GM12878 (cell line): ENCODE measurements around the gene CACNA2D1. TPM values are rescaled to one million over a fixed set of nuclear protein-coding genes. Genes with fewer than 3 reads are reported as not detected.

Experiments used
- BHLHE40 ChIP-seq, 2 experiments: fragments of 450-650 bp in 1 of 2; IDR thresholded peaks; 2 replicates each; pipeline ENCODE4 v1.6.1; 2011 to 2017; ENCODE audit warnings: low read depth in 2 of 2, borderline replicate concordance in 1 of 2, improper control_type of control experiment in 1 of 2, low read length in 1 of 2, mild to moderate bottlenecking in 1 of 2
- CHD2 ChIP-seq: IDR thresholded peaks from 2 replicates; pipeline ENCODE4 v1.6.1; 2011; ENCODE audit warnings: low read depth, low read length, improper control_type of control experiment, borderline replicate concordance
- CHD4 ChIP-seq: fragments of 200-600 bp; sonication (generic); IDR thresholded peaks from 2 replicates; pipeline ENCODE4 v1.6.1; 2016; ENCODE audit warnings: mild to moderate bottlenecking
- EP300 ChIP-seq, 2 experiments: fragments of 150-350 bp in 1 of 2; IDR thresholded peaks; 2 replicates each; pipeline ENCODE4 v1.6.1; 2011 to 2012; ENCODE audit warnings: low read depth in 2 of 2, low read length in 2 of 2, borderline replicate concordance in 1 of 2, improper control_type of control experiment in 1 of 2, inconsistent platforms in 1 of 2; ENCODE audit not compliant: control insufficient read depth in 1 of 2
- IKZF1 ChIP-seq: fragments of 450-650 bp; conservative IDR thresholded peaks from 2 replicates; pipeline ENCODE4 v1.6.1; 2017; ENCODE audit warnings: antibody characterized with exemption, mild to moderate bottlenecking
- IRF3 ChIP-seq: fragments of 450-650 bp; IDR thresholded peaks from 2 replicates; pipeline ENCODE4 v1.6.1; 2014; ENCODE audit warnings: mild to moderate bottlenecking
- MTA2 ChIP-seq: fragments of 450-650 bp; IDR thresholded peaks from 2 replicates; pipeline ENCODE4 v1.6.1; 2016; ENCODE audit warnings: low read depth, mild to moderate bottlenecking, moderate library complexity
- NR2C2 ChIP-seq: IDR thresholded peaks from 2 replicates; pipeline ENCODE4 v1.6.1; 2011; ENCODE audit warnings: borderline replicate concordance, low read depth; ENCODE audit not compliant: control insufficient read depth, insufficient read length
- RUNX3 ChIP-seq: IDR thresholded peaks from 2 replicates; pipeline ENCODE4 v1.6.1; 2012; ENCODE audit warnings: low read length, inconsistent platforms
- SUZ12 ChIP-seq: fragments of 200-600 bp; sonication (generic); IDR thresholded peaks from one replicate; pipeline ENCODE4 v1.6.1; 2018; ENCODE audit warnings: antibody characterized with exemption, mild to moderate bottlenecking; ENCODE audit not compliant: unreplicated experiment
- YBX1 ChIP-seq: fragments of 450-650 bp; IDR thresholded peaks from 2 replicates; pipeline ENCODE4 v1.6.1; 2016; ENCODE audit warnings: antibody characterized with exemption
- polyA plus RNA-seq, 11 experiments: library from polyadenylated mRNA; depleted of rRNA in 4 of 11; unstranded in 6 of 11; stranded (reverse) in 5 of 11; fragments of >200 nt; fragmentation: Nextera tagmentation in 4 of 11; fragmentation: Illumina TruSeq in 1 of 11; extraction: Ambion mirVana in 4 of 11; extraction: Trizol in 1 of 11; gene quantifications; 1 replicate in 1 of 11; 2 replicates in 10 of 11; pipeline versions ENCODE4 v1.2.1 to v1.2.3, GENCODE V29; 2011 to 2016; ENCODE audit warnings: inconsistent platforms in 2 of 11, missing spikeins in 2 of 11, low read depth in 1 of 11
- total RNA-seq, 4 experiments: library from RNA; depleted of rRNA in 3 of 4; stranded (reverse); fragments of >200 nt in 3 of 4; fragmentation: Illumina TruSeq in 1 of 4; extraction: Trizol in 1 of 4; gene quantifications; 2 replicates each; pipeline versions ENCODE4 v1.2.1 to v1.2.3, GENCODE V29; 2013 to 2021
- TF ChIP-seq, protein P1 (sequence below): IDR thresholded peaks from 2 replicates; pipeline ENCODE4 v1.6.1; 2012; ENCODE audit warnings: low read depth, low read length, improper control_type of control experiment

The CACNA2D1 gene
- total and polyA plus RNA-seq, 10 of the 15 experiments (the other 5 are each of a cell fraction or from before 2014, with no cell fraction given): 0.14 to 14.8 (median 0.97) TPM

GRCh38 chr7:82049891-82050533 lies 393.6 kb downstream of the CACNA2D1 start (continued):
- no peak for TF ChIP-seq CHD4
- TF ChIP-seq CHD2: no peak
- no peak; the same call in 1 of the 2 replicates for TF ChIP-seq RUNX3
- peak; percentile 66 for TF ChIP-seq IKZF1
- peak; percentile 57; the same call in 1 of the 2 replicates for TF ChIP-seq MTA2
- TF ChIP-seq IRF3: no peak
- no peak for TF ChIP-seq NR2C2
- TF ChIP-seq, protein P1, sequence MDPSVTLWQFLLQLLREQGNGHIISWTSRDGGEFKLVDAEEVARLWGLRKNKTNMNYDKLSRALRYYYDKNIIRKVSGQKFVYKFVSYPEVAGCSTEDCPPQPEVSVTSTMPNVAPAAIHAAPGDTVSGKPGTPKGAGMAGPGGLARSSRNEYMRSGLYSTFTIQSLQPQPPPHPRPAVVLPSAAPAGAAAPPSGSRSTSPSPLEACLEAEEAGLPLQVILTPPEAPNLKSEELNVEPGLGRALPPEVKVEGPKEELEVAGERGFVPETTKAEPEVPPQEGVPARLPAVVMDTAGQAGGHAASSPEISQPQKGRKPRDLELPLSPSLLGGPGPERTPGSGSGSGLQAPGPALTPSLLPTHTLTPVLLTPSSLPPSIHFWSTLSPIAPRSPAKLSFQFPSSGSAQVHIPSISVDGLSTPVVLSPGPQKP: no peak
- peak in 1 of 2 experiments; percentile 8; a peak in 1 of 4 replicates for TF ChIP-seq EP300 (IDR thresholded peaks at IDR 0.05; ENCODE audit: borderline replicate concordance in 1 of 2, control insufficient read depth in 1 of 2, low read depth in 2 of 2, low read length in 2 of 2)
- no peak for TF ChIP-seq YBX1
- TF ChIP-seq BHLHE40 (IDR thresholded peaks at IDR 0.05; ENCODE audit: borderline replicate concordance in 1 of 2, low read depth in 2 of 2, low read length in 1 of 2): peak in 1 of 2 experiments; percentile 38; a peak in 1 of 4 replicates
- no peak for TF ChIP-seq SUZ12
- TF ChIP-seq, all 136 proteins: peak for 7
